Activated T-helper 2 cell treated with anti-CD3 and anti-CD28 coated beads, Interferon-gamma antibody, Interleukin-2, Interleukin-4, amounts not matched to agents 10 μg/mL and 5 μg/mL and 100 μg/mL, durations not matched to agents 14 hours and 24 hours and 36 hours (primary cell): ENCODE measurements around the gene NEURL1. TPM values are rescaled to one million over a fixed set of nuclear protein-coding genes. Genes with fewer than 3 reads are reported as not detected.
"Not testable (repeated sequence)": the region's sequence is repeated elsewhere in the genome, so short reads cannot be mapped to it uniquely, and the experiment has no call there.

ENCODE experiments used
- DNase-seq: peaks from one replicate; pipeline ENCODE4 v3.0.0; 2021; ENCODE audit warnings: low spot score
- H3K27ac Mint-ChIP-seq: one replicate; pipeline ENCODE4 v1.8.0; 2021; ENCODE audit warnings: mixed read lengths
- H3K27me3 Mint-ChIP-seq: one replicate; pipeline ENCODE4 v1.8.0; 2021; ENCODE audit warnings: low read depth, mixed read lengths
- H3K36me3 Mint-ChIP-seq: one replicate; pipeline ENCODE4 v1.8.0; 2021; ENCODE audit warnings: low read depth, mixed read lengths
- H3K4me1 Mint-ChIP-seq: one replicate; pipeline ENCODE4 v1.8.0; 2021; ENCODE audit warnings: low read depth, mixed read lengths
- H3K4me3 Mint-ChIP-seq: one replicate; pipeline ENCODE4 v1.8.0; 2021; ENCODE audit warnings: low read depth, mild to moderate bottlenecking, moderate library complexity, mixed read lengths
- H3K9me3 Mint-ChIP-seq: one replicate; pipeline ENCODE4 v1.8.0; 2021; ENCODE audit warnings: mixed read lengths
- intact Hi-C: fragments of 100-400 bp; cut with micrococcal nuclease; formaldehyde crosslinking; loops from one replicate; pipeline ENCODE4 v1.15.1; 2023
- total RNA-seq: library from RNA; stranded (reverse); gene quantifications from 2 replicates; pipeline ENCODE4 v1.2.3, GENCODE V29; 2022

Gene NEURL1
- total RNA-seq, 1 donor from 2014 or later = 2.2 TPM

- H3K4me3 Mint-ChIP-seq = no peak overlapping the region
- H3K36me3 Mint-ChIP-seq = no peaks in the 10 kb centered on the region
- H3K4me1 Mint-ChIP-seq = no peaks in the 10 kb centered on the region
- no peaks in the 10 kb centered on the region for H3K27me3 Mint-ChIP-seq
- DNase-seq = no peak
- no peak overlapping the region for H3K27ac Mint-ChIP-seq
- H3K9me3 Mint-ChIP-seq = no peaks in the 10 kb centered on the region
- intact Hi-C loops = no loop called here
Observed at GRCh38 chr10:103600325-103600724, 106.8 kb downstream of the NEURL1 start.

DNA sequence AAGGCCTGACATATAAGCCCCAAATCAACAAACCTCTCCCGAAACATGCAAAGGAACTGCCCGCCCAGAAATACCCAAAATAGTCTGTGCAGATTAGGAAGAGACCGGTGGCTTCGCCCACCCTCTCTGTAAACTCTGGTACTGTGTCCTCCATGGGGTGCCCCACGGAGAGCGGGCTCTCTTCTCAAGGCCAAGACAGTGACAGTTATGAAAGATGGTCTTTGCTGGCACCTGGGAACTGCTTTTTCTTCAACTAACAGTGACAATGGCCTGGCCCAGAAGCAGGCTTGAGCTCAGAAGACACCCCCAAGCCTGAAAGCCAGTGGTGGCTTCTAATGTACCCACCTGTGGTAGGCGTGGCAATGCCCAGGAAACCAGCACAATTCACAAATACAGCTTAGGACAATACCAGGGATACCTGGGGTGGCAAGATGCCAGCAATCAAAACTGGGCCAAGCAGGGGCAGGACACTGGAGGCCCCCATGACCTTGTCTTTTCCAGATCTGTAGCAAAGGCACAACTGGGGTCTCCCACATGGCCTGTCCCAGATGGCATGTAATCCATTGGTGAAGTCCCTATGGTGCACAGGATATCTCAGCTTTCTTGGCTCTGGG lies 107.6 kb downstream of the NEURL1 start:
- Mint-ChIP-seq H3K9me3 (no peaks in the 10 kb centered on the region), H3K27me3 (no peaks in the 10 kb centered on the region), H3K4me1 (no peaks in the 10 kb centered on the region), H3K4me3 (no peak overlapping the region), H3K27ac (no peak overlapping the region), H3K36me3 (no peaks in the 10 kb centered on the region)
- no peak for DNase-seq
- intact Hi-C loops = no loop called here

- H3K27ac Mint-ChIP-seq = no peak overlapping the region
- H3K36me3 Mint-ChIP-seq = no peaks in the 10 kb centered on the region
- no peaks in the 10 kb centered on the region for H3K27me3 Mint-ChIP-seq
- H3K4me3 Mint-ChIP-seq = no peak overlapping the region
- no peak for DNase-seq
- intact Hi-C loops = no loop called here
- no peaks in the 10 kb centered on the region for H3K4me1 Mint-ChIP-seq
- H3K9me3 Mint-ChIP-seq = no peaks in the 10 kb centered on the region
Observed at GRCh38 chr10:103602028-103602851, 108.7 kb downstream of the NEURL1 start.

DNA sequence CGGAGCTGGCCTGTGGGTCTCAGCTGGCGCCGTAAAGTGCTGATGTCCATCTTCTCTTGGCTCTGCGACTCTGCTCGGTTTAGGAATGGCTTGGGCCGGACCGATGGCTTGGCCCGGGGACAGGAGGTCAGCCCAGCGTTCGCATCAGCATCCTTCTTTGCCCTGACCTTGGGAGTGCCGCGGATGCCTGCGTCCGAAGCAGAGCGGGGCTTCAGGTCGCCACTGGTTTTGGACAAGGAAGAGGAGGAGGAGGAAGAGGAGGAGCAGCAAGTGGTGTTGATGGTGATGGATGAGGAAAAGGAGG lies 109.3 kb downstream of the NEURL1 start:
- DNase-seq = no peak
- Mint-ChIP-seq H3K27me3 (no peaks in the 10 kb centered on the region), H3K4me1 (no peaks in the 10 kb centered on the region), H3K4me3 (no peak overlapping the region), H3K9me3 (no peaks in the 10 kb centered on the region), H3K36me3 (no peaks in the 10 kb centered on the region), H3K27ac (no peak overlapping the region)
- intact Hi-C loops = no loop called here

DNA sequence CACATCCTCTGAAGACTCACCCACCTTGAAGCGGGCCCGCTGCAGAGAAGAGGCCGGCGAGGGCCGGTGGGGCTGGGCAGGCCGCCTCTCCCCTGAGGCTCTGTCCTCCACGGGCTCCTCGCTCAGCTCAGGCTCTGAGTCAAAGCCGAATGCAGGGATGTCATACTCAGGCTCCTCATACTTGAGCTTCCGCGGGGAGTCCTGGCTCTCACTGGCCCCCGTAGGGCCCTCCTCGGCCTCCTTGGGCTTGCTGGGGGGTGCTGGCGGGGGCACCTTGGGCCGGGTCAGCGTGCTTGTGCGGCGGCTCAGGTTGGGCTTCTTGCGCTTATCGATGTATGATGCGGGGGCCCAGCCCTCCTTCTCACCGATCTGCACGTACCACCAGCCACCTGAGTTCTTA lies 109.9 kb downstream of the NEURL1 start:
- H3K4me3 Mint-ChIP-seq = no peak overlapping the region
- no peak for DNase-seq
- H3K27me3 Mint-ChIP-seq = no peaks in the 10 kb centered on the region
- no peaks in the 10 kb centered on the region for H3K36me3 Mint-ChIP-seq
- no peak overlapping the region for H3K27ac Mint-ChIP-seq
- intact Hi-C loops = no loop called here
- H3K4me1 Mint-ChIP-seq = no peaks in the 10 kb centered on the region
- no peaks in the 10 kb centered on the region for H3K9me3 Mint-ChIP-seq

GRCh38 chr10:103605359-103606096 lies 112.0 kb downstream of the NEURL1 start:
- Mint-ChIP-seq H3K27me3 (no peaks in the 10 kb centered on the region), H3K4me3 (no peak overlapping the region), H3K27ac (no peak overlapping the region), H3K9me3 (no peaks in the 10 kb centered on the region), H3K36me3 (no peaks in the 10 kb centered on the region), H3K4me1 (no peaks in the 10 kb centered on the region)
- DNase-seq = peak; percentile 19
- intact Hi-C loops = loop anchor here (1.0 kb wide), 1 partner anchor 81 kb away; no protein-coding TSS in a partner anchor

DNA sequence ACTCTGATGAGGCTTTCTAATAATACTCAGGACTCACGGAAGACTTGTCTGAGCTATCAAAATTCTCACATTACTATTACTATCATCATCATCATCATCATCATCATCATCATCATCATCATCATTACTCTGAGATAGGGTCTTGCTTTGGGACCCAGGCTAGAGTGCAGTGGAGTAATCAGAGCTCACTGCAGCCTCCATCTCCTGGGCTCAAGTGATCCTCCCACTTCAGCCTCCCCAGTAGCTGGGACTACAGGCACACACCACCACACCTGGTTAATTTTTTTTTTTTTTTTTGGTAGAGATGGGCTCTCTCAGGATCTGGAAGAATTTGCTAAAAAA lies 112.6 kb downstream of the NEURL1 start:
- intact Hi-C loops, H3K9me3 Mint-ChIP-seq, H3K4me1 Mint-ChIP-seq, H3K27ac Mint-ChIP-seq, H3K36me3 Mint-ChIP-seq, DNase-seq, H3K27me3 Mint-ChIP-seq, H3K4me3 Mint-ChIP-seq: not testable (repeated sequence)

- H3K27me3 Mint-ChIP-seq, H3K9me3 Mint-ChIP-seq, DNase-seq, H3K4me3 Mint-ChIP-seq, H3K27ac Mint-ChIP-seq, H3K36me3 Mint-ChIP-seq, H3K4me1 Mint-ChIP-seq, intact Hi-C loops: not testable (repeated sequence)
Observed at GRCh38 chr10:103607051-103607450, 113.5 kb downstream of the NEURL1 start.

GRCh38 chr10:103608056-103608455 lies 114.6 kb downstream of the NEURL1 start:
- H3K27me3 Mint-ChIP-seq, DNase-seq, H3K4me3 Mint-ChIP-seq, H3K9me3 Mint-ChIP-seq, intact Hi-C loops, H3K36me3 Mint-ChIP-seq, H3K4me1 Mint-ChIP-seq, H3K27ac Mint-ChIP-seq: not testable (repeated sequence)

DNA sequence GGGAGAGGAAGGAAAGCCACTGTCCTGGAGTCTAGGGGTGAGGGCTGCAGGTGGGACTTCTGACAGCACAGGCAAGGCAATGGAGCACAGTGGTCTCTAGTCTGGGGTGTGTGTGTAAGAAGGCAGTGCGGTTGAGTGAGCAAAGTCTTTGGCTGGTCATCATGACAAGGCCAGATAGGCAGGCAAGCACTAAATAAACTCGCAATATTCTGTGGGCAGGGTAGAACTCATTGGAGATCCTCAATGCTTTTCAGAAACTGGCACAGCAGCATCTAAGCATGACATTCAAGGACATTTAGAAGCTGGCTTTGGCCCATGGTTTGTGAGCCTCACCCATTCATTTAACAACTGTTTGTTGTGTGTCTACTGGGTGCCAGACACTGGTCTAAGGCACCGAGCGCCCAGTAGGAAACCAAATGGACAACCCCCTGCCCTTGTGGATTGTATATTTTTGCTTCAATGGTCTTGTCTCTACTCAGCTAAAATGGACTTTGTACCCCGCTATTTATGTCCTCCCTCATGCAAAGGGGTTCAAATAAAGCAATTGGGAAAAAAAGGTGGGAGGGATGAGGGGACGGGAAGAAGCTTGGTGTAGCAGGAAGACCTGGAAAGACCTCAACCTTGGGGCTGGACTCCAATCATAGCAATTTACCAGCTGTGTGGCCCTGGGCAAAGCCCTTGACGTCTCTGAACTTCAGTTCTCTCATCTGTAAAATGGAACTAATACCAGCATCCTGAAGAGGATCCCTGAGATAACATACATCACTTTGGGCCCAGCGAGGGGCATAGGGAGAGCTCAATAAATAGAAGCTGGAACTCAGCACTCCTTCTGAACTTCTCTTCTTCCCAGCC lies 116.0 kb downstream of the NEURL1 start:
- Mint-ChIP-seq H3K9me3 (no peaks in the 10 kb centered on the region), H3K4me3 (no peak overlapping the region), H3K4me1 (no peaks in the 10 kb centered on the region), H3K36me3 (peaks cover 5% of the 10 kb centered on the region), H3K27ac (no peak overlapping the region), H3K27me3 (no peaks in the 10 kb centered on the region)
- DNase-seq = no peak
- intact Hi-C loops = no loop called here

- no peak overlapping the region for H3K27ac Mint-ChIP-seq
- peaks cover 5% of the 10 kb centered on the region for H3K36me3 Mint-ChIP-seq
- H3K27me3 Mint-ChIP-seq = no peaks in the 10 kb centered on the region
- no peaks in the 10 kb centered on the region for H3K4me1 Mint-ChIP-seq
- no peaks in the 10 kb centered on the region for H3K9me3 Mint-ChIP-seq
- no peak for DNase-seq
- intact Hi-C loops = no loop called here
- H3K4me3 Mint-ChIP-seq = no peak overlapping the region
Observed at GRCh38 chr10:103610083-103610472, 116.6 kb downstream of the NEURL1 start.

- Mint-ChIP-seq H3K4me1 (no peaks in the 10 kb centered on the region), H3K27ac (no peak overlapping the region)
Observed at GRCh38 chr10:103610921-103611511, 117.5 kb downstream of the NEURL1 start.

More at GRCh38 chr10:103610921-103611511, 117.5 kb downstream of the NEURL1 start:
- no peak overlapping the region for H3K4me3 Mint-ChIP-seq
- H3K9me3 Mint-ChIP-seq = no peaks in the 10 kb centered on the region
- DNase-seq = no peak
- intact Hi-C loops = no loop called here
- no peaks in the 10 kb centered on the region for H3K27me3 Mint-ChIP-seq
- H3K36me3 Mint-ChIP-seq = peaks cover 5% of the 10 kb centered on the region
